GM19467 (cell line): ENCODE results near the gene PTPRG.

Source experiments
- ATAC-seq: cut with Tn5 transposase; IDR thresholded peaks from one replicate; pipeline ENCODE4 v1.9.1; 2021; ENCODE audit warnings: mild to moderate bottlenecking, moderate library complexity; ENCODE audit not compliant: unreplicated experiment

The PTPRG gene

DNA sequence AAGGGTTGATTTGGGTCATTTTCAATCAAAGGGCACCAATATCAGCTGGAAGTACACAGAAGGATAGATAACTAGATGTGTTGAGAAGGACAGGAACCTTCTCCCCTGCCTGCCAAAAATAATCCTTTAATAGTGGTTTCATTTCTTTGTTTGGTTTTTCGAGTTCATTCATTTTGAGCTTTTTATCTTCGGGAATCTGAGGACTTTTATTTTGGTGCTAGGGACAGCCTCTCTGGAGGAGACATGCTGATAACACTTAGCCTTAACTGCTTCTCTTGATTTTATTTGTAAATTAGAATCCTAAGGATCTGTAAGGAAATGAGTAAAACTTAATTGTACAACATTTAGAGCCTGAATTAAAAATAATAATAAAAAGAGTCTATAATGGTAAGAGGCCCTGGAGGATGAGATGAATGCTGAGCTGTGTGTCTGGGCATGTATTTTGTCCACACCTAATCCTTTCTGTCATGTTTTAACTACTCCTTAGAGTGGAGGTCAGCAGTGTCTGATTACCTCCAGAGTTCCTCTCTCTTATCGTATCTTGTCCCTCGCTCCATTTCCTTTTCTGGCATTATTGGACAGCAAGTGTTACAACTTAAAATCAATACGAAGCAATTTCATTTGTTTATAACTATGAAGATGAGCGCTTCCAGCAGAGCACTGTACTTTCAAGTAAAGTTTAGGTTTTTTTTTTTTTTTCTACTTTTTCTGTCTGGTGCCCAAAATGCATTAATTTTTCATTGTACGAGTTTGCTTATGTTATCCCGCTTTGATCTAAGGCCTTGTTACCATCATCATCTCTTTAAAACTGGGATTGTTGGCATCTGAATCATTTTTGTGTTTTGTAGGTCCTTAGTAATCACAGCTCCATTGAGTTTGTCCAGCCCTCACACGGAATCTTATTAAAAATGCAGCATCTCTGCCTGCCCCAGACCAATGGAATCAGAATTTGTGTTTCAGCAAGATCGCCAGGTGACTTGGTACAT, 22.8 kb downstream of the PTPRG start:
- no peak for ATAC-seq

DNA sequence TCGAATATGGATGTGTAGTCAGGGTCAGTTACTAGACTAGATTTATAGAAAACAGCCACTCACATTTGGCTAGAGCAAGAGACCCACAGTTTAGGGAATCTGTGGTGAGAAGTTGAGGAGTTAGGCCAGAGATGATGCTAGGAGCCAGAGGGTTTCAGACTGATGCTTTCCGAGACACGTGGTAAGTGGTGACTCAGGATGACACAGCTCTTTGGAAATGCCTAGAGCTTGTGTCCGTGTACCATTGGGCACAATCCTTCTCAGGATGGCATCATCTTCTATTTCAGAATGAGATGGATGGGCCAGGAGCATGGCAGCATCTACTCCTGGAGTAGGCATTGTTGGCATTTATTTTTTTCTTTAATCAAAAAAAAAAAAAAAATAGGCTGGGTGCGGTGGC, 28.5 kb downstream of the PTPRG start:
- no peak for ATAC-seq

DNA sequence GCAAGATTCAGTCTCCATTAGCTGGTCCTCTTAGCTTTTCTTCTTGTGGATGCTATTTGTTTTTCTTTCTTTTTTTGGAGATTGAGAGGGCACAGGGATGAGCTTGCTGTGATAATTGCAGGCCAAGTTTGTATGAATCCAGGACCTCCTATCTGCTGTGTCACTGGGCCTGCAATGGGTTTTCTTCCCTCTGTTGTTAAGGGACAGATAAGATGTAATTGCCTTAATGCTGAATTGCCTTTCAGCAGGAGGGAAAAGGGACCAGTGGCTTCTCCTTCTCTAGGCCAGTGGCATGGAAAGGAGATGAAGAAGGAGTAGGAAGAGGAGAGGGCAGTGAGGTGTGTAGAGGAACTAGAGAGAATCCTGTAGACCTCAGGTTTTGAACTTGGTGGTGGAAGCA, 29.9 kb downstream of the PTPRG start:
- no peak for ATAC-seq

DNA sequence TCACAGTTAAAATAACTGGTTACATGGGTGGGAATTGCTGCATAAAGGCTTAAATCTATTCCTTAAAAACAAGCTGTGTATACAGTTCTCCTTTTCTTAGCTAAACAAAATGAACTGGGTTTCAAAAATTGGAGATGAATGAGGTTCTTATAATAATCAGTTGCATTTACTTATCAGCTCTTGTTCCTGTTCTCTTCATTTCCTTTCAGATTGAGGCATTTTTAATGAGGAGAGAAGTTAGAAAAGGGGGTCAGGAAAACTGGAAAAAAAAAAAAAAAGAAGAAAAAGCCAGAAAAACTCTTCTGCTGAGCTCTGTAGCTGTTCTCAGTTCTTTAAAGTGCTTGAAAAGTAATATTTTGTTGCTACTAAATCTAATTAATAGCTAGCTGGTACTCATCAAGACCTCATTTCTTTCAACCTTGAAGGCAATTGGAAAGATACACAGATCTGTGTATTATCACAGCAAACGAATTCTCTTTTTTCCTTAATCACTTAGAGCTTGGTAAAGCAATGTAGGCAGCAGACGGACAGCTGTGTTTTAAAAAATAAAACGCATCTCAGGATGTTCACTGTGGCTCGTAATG, 32.2 kb downstream of the PTPRG start:
- ATAC-seq: no peak

DNA sequence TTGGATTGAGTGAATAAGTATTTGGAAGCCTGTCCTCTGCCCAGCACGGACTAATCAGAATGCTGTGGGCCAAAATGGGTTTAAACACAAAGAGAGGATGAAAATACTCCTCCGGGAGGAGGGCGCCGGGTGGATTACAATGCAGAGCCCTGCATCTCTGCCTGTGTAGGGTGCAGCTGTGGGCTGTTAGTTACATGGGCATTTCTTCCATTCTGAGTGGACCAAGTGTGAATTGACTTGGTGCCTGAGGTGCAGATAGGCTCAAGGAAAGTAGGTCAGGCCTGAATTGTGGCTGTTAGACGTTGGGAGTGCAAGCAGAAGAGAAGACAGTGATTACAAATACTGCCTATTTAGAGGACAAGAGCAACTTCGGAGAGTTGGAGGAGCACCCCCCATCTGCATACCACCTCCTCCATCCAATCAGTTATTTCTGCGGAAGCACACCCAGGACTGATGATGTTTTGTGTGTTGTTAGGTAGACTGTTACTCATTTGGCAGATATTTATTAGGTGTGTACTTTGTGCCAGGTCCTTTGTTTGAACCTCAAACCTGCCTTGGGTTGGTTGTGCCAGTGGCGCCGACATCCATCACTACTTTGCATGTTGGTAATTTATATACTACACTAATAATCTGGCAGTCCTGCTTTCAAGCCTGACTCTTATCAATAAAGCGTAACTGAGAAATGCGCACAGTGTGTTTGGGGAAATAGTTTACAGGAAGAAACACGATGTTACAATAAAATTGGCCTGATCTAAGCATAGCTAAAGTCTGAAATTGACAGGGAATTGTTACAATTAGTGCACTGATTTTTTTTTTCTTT, 33.0 kb downstream of the PTPRG start:
- ATAC-seq: no peak

DNA sequence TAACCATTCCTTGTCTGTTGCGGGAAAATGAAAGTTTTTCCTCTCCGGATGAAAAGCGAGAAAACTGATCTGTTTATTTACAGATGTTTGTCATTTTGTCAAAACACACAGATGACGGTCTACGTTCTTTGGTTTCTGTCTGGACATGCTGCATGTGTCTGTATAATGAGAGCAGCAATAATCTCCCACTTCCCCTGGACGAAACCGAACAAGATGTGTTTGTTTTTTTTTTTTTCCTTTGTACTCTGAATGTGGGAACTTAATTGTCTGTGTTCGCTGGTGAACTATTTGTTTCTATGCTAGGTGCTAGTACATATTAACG, 33.6 kb downstream of the PTPRG start:
- ATAC-seq: no peak

DNA sequence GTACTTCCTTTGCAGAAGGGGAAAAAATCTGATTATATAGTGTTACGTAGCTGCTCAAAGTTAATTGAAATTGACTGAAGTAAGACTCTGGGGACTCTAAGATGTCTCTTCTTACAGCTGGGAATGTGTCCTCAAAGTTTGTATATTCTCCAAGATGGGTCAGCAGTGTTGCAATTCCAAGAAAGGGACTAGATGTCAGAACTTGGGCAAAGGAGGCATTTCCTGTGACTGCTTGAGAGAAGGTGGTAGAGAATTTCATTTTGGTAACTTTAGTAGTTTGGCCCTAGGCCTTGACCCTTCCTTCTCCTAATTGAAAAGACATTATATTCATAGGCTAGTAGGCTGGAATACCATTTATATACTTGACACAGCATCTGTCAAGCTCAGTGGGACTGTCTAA, 33.9 kb downstream of the PTPRG start:
- no peak for ATAC-seq

DNA sequence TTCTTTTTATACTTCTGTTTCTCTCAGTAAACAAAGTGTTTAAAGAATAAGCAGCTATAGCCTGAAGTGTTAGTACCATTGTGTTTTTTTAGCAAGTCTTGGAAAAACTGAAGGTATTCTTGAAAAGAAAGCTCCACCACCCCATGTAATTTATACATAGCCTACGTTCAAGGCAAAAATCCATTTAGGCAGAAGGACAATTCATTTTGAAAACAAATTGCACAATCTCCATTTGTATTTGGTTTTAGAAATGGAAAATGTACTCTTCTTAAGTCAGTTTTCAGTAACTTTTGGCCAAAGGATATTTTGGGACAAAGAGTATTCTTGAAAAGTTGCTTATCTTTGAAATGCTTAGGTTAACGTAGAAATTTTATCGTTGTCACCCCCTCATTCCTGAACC, 34.5 kb downstream of the PTPRG start:
- no peak for ATAC-seq

DNA sequence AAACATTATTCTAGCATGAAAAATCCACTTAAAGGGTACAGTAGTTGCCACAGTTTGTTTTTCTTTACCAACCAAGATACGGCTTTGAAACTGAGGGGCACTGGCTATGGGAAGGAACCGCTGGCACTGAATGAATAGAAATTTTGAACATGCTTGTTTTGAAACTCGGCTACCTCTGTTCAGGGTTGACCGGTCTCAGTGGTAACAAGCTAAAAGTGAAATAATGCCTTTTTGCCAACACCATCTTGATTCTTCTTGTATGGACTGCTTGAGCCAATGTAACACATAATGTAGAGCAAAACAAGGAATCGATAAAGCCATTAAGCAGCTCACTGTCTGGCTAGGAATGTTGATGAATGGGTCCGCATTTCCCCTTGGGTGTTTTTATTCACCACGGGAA, 36.5 kb downstream of the PTPRG start:
- no peak for ATAC-seq

DNA sequence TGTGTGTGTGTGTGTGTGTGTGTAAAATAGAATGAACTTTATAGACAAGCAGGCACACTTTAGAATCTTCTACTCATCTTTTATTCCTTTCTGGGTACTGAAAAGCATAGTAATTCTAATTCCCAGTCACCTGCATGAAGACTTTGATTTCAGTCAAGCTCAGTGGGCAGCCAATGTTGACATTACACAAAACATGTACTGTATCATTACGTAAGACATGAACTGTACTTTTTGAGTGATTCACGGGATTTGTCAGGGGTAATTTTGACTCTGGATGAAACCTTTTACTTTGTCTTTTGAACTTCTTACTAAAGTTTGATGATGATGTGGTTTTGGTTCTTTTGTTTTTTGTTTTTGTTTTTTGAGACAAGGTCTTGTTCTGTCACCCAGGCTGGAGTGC, 38.8 kb downstream of the PTPRG start:
- no peak for ATAC-seq

DNA sequence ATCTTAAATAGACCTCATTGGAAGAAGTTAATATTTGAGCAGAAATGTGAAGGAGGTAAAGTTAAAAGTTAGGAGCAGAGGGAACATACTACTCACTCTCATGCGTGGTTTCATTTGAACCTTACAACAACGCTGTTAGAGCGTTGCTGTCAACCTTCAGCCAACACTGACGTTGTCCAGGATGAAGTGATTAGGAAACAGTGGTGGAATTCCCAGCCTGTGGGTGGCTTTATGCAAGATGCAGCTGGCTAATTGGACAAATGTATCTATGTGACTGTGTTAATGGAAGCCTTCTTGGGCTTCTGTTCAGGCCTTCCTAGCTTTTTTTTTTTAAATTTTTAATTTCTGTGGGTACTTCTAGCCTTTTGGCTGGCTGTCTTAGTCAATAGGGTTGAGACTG, 40.5 kb downstream of the PTPRG start:
- no peak for ATAC-seq

DNA sequence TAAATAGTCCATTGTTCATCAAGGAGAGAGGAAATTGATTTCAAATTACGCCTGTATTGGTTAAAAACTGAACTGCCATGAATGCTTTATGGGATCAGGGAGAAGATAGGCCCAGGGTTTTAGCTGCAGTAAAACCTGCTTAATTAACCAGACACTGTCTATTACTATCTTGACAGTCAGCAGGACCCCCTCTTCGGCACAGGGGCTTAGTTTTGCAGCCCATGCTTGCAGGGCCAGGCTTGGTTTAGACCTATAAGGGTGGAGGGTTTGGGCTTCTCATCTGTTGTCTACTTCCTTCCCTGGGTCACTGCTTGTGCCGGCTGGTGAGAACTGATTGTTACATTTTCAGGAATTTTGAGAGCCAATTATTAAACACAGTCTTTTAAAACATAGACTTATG, 41.1 kb downstream of the PTPRG start:
- no peak for ATAC-seq

DNA sequence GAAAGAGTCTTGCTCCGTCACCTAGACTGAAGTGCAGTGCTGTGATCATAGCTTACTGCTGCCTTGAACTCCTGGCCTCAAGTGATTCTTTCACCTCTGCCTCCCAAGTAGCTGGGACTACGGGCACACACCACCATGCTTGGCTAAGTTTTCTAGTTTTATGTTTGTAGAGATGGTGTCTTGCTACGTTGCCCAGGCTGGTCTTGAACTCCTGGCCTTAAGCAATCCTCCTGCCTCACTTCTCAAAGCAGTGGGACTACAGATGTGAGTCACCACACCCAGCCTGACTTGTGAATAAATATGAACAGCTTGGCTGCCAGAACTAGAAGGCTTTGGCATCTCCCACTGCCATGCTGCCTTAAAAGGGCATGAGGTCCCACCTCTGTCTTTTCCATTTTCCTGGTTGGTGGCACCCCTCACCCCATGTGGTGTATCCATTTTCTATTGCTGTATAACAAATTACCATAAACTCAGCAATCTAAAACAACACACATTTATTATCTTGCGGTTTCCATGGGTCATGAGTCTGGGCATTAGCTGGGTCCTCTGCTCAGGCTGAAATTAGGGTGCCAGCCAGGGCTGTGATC, 44.3 kb downstream of the PTPRG start:
- no peak for ATAC-seq

DNA sequence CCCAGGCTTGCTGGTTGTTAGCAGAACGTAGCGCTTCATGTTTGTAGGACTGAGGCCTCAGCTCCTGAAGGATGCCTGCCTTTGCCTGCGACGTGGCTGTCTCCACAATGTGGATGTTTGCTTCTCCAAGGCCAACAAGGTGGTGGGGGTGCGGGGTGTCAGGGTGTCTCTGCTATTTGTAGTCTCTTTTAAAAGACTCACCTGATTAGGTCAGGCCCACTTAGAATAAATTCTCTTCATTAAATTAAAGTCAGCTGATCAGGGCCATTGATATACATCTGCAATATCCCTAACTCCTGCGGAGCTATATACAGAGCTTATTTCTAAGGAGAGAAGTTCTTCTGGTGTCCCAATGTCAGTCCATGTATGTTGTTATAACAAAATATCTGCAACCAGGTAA, 44.8 kb downstream of the PTPRG start:
- ATAC-seq: no peak

DNA sequence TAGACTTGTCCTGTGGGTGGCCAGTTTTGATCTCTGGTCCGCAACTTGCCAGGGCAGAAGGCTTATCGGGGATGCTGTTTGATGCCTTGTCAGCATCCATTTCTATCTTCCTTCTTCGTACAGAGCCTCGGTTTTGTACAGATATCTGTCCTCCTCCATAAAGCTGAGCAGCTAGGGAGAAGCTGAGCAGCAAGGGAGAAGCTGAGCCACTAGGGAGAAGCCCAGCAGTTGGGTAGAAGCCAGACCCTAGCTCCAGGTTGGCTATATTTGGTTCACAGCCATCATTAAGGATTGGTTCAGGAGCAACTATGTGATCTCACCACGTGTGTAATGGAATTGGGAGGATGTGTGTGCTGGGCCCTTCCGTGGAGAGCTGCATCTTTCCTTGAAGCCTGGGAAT, 46.7 kb downstream of the PTPRG start:
- ATAC-seq: no peak

DNA sequence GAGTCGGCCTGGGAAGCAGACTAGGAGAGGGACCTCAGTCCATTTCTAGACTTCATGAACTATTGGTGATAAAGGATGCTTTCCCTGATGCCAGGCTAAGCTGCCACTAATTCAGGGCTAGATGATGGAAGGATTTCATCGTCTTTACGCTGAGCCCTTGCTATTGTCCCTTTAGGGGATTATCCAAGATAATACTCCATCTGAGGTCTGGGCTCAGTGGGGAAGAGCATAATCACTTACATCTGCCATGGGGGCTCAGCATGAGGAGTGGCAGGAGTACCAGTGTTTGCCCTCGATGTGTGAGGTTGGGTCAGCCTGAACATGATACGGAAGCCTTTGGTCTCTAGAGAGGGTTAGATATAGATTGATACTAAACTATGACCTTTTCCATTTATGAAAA, 47.3 kb downstream of the PTPRG start:
- ATAC-seq: no peak

DNA sequence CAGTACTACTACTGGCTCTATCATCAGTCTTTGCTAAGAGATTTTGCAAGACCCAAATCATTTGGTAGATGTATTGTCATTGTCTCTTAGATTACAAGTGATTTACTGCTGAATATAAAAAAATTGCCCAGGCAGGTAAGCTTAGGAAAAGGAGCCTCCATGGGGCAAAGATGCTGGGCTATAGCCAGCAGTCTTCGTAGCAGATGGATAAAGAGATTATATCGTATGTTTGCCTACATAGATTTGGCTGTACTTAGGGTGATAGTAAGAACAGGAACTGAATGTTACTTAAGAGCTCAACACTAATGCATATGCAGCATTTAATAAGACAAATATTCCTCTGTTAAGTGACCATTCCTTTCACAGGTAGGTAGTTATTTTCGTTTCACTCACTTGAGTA, 48.9 kb downstream of the PTPRG start:
- ATAC-seq: no peak

DNA sequence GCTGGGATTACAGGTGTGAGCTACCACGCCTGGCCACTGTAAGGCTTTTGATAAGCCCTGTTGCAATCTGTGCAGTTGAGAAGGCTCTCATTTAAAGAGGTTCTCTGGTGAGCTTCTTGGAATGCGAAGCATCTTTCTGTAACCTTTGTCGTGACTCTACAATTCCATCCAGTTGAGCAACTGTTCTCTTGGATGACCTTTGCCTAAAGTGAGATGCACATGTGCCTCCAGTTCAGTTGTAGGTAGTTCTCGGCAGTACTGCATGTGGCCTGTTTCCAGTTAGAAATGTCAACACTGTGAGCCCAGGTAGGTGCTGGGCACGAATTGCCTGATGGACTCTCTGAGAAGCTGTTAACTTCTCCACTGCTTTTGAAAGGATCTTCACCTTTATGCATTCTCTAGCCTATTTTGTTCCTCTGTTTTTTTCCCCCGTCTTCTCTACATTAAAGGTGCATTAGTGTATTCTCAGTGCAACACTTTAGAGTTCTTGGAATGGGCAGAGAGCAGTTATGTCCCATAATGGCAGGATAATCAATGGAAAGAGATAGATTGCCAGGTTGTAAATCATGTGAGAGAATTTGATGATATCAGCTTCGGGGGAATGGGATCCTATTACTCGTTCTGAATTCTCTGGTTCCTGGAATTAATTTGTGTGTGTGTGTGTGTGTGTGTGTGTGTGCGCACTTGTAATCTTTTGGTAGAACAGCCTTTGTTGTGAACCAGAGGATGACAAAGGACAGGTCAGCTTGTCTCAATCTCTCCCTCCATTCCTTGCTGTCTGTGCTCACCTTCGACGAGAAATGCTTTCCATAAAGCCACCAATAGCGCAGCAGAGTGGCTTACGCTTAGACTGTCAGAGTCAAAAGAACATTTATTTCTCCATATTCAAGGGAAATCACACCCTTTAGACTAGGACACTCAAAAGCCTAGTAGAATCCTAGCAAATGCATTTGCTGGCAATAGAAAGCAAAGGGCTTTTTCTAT, 51.1 kb downstream of the PTPRG start:
- no peak for ATAC-seq

DNA sequence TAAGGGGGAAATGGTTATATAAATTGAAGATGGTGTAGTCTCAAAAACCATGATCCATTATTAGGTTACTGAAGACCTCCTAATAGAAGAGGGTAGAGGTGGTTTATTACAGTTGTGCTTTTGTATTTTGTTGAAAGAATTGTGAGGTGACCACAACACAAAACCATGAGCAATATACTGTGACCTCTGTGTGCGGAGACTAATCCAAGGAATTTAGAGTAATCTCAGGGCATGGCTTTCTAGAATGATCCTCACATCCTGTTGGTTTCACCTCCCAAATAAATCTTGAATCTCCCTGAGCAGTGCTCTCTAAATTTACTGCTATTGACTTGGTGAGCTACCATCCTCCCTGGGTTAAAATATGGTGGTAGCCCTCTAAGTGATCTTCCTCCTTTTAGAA, 52.3 kb downstream of the PTPRG start:
- ATAC-seq: no peak

DNA sequence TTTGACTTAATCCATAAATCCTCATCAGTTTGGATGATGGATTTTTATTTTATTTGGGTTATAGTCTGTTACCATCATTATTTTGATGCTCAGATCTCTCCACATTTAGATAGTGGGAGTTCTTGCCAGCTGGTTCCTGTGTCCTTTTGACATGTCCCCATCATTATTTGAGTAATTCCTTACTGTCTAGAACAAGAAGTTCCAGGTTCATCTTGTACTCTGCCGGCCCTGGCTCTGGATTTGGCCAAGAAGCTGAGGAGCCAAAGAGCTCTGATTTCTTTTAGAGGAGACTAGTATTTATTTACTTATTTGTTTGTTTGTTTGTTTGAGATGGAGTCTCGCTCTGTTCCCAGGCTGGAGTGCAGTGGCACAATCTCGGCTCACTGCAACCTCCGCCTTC, 54.3 kb downstream of the PTPRG start:
- ATAC-seq: no peak
